Measurements from ENCODE around the gene CNBP. TPM values are rescaled to one million over a fixed set of nuclear protein-coding genes. Genes with fewer than 3 reads are reported as not detected.

Gene CNBP
- total and polyA plus RNA-seq, 2 of the 13 experiments (the other 11 are each of a cell fraction or from before 2014, with no cell fraction given), result 282 to 354 TPM

- TF ChIP-seq THAP9 (CRISPR knock-in tag; IDR thresholded peaks at IDR 0.05; ENCODE audit: borderline replicate concordance) (peak; percentile 77; the same call in 1 of the 2 replicates), ZFP1 (CRISPR knock-in tag; IDR thresholded peaks at IDR 0.05) (no peak), HNRNPLL (IDR thresholded peaks at IDR 0.05; ENCODE audit: low read depth, low read length, poor library complexity, severe bottlenecking) (peak; percentile 83), THRA (CRISPR knock-in tag; IDR thresholded peaks at IDR 0.05; ENCODE audit: borderline replicate concordance) (no peak; the same call in 1 of the 2 replicates), MZF1 (CRISPR knock-in tag; IDR thresholded peaks at IDR 0.05; ENCODE audit: borderline replicate concordance) (no peak), HMGXB4 (CRISPR knock-in tag; IDR thresholded peaks at IDR 0.05; ENCODE audit: borderline replicate concordance in 1 of 2, low read depth in 1 of 2) (peak; percentile 92; a peak in 3 of 4 replicates), IRX3 (CRISPR knock-in tag; IDR thresholded peaks at IDR 0.05; ENCODE audit: borderline replicate concordance, low read depth) (no peak; the same call in 1 of the 2 replicates), E2F2 (CRISPR knock-in tag; IDR thresholded peaks at IDR 0.05; ENCODE audit: borderline replicate concordance) (no peak; the same call in 1 of the 2 replicates), ZNF549 (CRISPR knock-in tag; IDR thresholded peaks at IDR 0.05) (no peak), MATR3 (CRISPR knock-in tag; IDR thresholded peaks at IDR 0.05) (no peak), ZFP90 (CRISPR knock-in tag; IDR thresholded peaks at IDR 0.05; ENCODE audit: borderline replicate concordance) (peak; percentile 12), ZNF878 (CRISPR knock-in tag; IDR thresholded peaks at IDR 0.05) (no peak; the same call in 1 of the 2 replicates), ZNF382 (CRISPR knock-in tag; IDR thresholded peaks at IDR 0.05; ENCODE audit: borderline replicate concordance) (no peak), ZNF350 (CRISPR knock-in tag; IDR thresholded peaks at IDR 0.05; ENCODE audit: borderline replicate concordance, low read depth) (peak; percentile 65), ZNF296 (CRISPR knock-in tag; conservative IDR thresholded peaks at IDR 0.05) (0 out of 2 replicates have a peak, but pooled peaks have one; percentile 48), NFKBIZ (CRISPR knock-in tag; IDR thresholded peaks at IDR 0.05) (peak; percentile 72; the same call in 1 of the 2 replicates), MLX (CRISPR knock-in tag; IDR thresholded peaks at IDR 0.05) (peak; percentile 45)
Measured at GRCh38 chr3:129183569-129184395, at the start of gene CNBP (continued).

Measured in HepG2 (cell line).